Fibroblast of lung (primary cell): ENCODE measurements around the gene DGCR8. TPM values are rescaled to one million over a fixed set of nuclear protein-coding genes. Genes with fewer than 3 reads are reported as not detected.

Experiments used
- DNase-seq, 2 donors: peaks; one replicate each; pipeline versions ENCODE4 v3.0.0 to v3.0.0-alpha.2; 2010; ENCODE audit warnings: low read depth in 2 of 2
- H2AFZ ChIP-seq: 2 replicates; pipeline ENCODE4 v1.5.1; 2012; ENCODE audit warnings: low read length, control low read depth, inconsistent platforms
- H3K27ac ChIP-seq: 2 replicates; pipeline ENCODE4 v1.5.1; 2011; ENCODE audit warnings: low read length, control low read depth; ENCODE audit not compliant: insufficient read depth
- H3K27me3 ChIP-seq: 2 replicates; pipeline ENCODE4 v1.5.1; 2011; ENCODE audit warnings: mild to moderate bottlenecking, low read length; ENCODE audit not compliant: control insufficient read depth, insufficient read depth
- H3K36me3 ChIP-seq: 2 replicates; pipeline ENCODE4 v1.5.1; 2011; ENCODE audit warnings: low read length; ENCODE audit not compliant: control insufficient read depth, insufficient read depth
- H3K4me1 ChIP-seq: 2 replicates; pipeline ENCODE4 v1.5.1; 2011; ENCODE audit warnings: low read length; ENCODE audit not compliant: control insufficient read depth, insufficient read depth; ENCODE audit errors: extremely low read depth
- H3K4me2 ChIP-seq: 2 replicates; pipeline ENCODE4 v1.5.1; 2011; ENCODE audit warnings: low read length, control low read depth; ENCODE audit not compliant: insufficient read depth; ENCODE audit errors: extremely low read depth
- H3K4me3 ChIP-seq, 4 experiments: fragments of 200-600 bp in 1 of 4; sonication (generic) in 1 of 4; replicated peaks in 1 of 4; 2 replicates each; pipeline ENCODE4 v1.5.1; 2011 to 2016; ENCODE audit warnings: low read length in 4 of 4, low read depth in 3 of 4, mild to moderate bottlenecking in 3 of 4, control low read depth in 2 of 4, inconsistent platforms in 1 of 4, mixed read lengths in 1 of 4; ENCODE audit not compliant: insufficient read depth in 1 of 4; ENCODE audit errors: control extremely low read depth in 1 of 4
- H3K79me2 ChIP-seq: 2 replicates; pipeline ENCODE4 v1.5.1; 2012; ENCODE audit warnings: mild to moderate bottlenecking, low read length, inconsistent platforms; ENCODE audit not compliant: control insufficient read depth, insufficient read depth
- H3K9ac ChIP-seq: 2 replicates; pipeline ENCODE4 v1.5.1; 2011; ENCODE audit warnings: mild to moderate bottlenecking, low read length, control low read depth; ENCODE audit not compliant: insufficient read depth
- H3K9me3 ChIP-seq: 2 replicates; pipeline ENCODE4 v1.5.1; 2012; ENCODE audit warnings: low read depth, low read length; ENCODE audit not compliant: control insufficient read depth, insufficient read depth
- H4K20me1 ChIP-seq: 2 replicates; pipeline ENCODE4 v1.5.1; 2011; ENCODE audit warnings: low read length; ENCODE audit not compliant: control insufficient read depth, insufficient read depth; ENCODE audit errors: extremely low read depth
- EZH2 ChIP-seq: IDR thresholded peaks from 2 replicates; pipeline ENCODE4 v1.5.1; 2012; ENCODE audit warnings: low read length, control low read depth, mild to moderate bottlenecking; ENCODE audit errors: missing control alignments
- polyA plus RNA-seq, 2 donors: library from polyadenylated mRNA; depleted of rRNA in 1 of 2; stranded (reverse) in 1 of 2; unstranded in 1 of 2; fragments of >200 nt; gene quantifications; 2 replicates each; pipeline ENCODE4 v1.2.1, GENCODE V29; 2011 to 2012; ENCODE audit warnings: missing spikeins in 1 of 2
- total RNA-seq: library from RNA; depleted of rRNA; stranded (reverse); fragments of >200 nt; gene quantifications from 2 replicates; pipeline ENCODE4 v1.2.1, GENCODE V29; 2014
- TF ChIP-seq, protein P1 (sequence below), 2 donors: IDR thresholded peaks in 1 of 2; conservative IDR thresholded peaks in 1 of 2; 1 replicate in 1 of 2; 2 replicates in 1 of 2; pipeline ENCODE4 v1.5.1; 2011 to 2012; ENCODE audit warnings: low read length in 2 of 2, control low read depth in 1 of 2, inconsistent platforms in 1 of 2, low read depth in 1 of 2, mild to moderate bottlenecking in 1 of 2

Gene DGCR8
- total and polyA plus RNA-seq, 2 donors (not counting 1 experiment from before 2014, with no cell fraction given) = 18.8 to 21.3 TPM

DNA sequence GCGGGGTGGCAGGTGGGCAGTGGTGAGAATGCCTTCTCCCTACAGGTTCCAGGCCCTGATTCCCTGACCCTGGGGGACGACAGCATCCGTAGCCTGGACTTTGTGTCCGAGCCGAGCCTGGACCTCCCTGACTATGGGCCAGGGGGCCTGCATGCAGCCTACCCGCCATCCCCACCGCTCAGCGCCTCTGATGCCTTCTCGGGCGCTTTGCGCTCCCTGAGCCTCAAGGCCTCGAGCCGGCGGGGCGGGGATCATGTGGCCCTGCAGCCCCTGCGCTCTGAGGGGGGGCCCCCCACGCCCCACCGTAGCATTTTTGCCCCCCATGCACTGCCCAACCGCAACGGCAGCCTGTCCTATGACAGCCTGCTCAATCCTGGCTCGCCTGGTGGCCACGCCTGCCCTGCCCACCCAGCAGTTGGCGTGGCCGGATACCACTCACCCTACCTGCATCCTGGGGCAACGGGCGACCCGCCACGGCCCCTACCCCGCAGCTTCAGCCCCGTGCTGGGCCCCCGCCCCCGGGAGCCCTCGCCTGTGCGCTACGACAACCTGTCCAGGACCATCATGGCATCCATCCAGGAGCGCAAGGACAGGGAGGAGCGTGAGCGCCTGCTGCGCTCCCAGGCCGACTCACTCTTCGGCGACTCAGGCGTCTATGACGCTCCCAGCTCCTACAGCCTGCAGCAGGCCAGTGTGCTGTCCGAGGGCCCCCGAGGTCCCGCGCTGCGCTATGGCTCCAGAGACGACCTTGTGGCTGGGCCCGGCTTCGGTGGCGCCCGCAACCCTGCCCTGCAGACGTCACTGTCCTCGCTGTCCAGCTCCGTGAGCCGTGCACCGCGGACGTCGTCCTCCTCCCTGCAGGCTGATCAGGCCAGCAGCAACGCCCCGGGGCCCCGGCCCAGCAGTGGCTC lies 62.9 kb downstream of the DGCR8 start:
- no peak overlapping the region for H3K4me2 ChIP-seq
- no peak for DNase-seq
- H3K4me3 ChIP-seq = no peak overlapping the region
- H3K4me1 ChIP-seq = no peaks in the 10 kb centered on the region
- no peaks in the 10 kb centered on the region for H4K20me1 ChIP-seq
- H3K27ac ChIP-seq = no peak overlapping the region
- peaks cover 8% of the 10 kb centered on the region for H3K79me2 ChIP-seq
- H3K27me3 ChIP-seq = no peaks in the 10 kb centered on the region
- no peak overlapping the region for H2AFZ ChIP-seq
- TF ChIP-seq, protein P1, sequence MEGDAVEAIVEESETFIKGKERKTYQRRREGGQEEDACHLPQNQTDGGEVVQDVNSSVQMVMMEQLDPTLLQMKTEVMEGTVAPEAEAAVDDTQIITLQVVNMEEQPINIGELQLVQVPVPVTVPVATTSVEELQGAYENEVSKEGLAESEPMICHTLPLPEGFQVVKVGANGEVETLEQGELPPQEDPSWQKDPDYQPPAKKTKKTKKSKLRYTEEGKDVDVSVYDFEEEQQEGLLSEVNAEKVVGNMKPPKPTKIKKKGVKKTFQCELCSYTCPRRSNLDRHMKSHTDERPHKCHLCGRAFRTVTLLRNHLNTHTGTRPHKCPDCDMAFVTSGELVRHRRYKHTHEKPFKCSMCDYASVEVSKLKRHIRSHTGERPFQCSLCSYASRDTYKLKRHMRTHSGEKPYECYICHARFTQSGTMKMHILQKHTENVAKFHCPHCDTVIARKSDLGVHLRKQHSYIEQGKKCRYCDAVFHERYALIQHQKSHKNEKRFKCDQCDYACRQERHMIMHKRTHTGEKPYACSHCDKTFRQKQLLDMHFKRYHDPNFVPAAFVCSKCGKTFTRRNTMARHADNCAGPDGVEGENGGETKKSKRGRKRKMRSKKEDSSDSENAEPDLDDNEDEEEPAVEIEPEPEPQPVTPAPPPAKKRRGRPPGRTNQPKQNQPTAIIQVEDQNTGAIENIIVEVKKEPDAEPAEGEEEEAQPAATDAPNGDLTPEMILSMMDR (conservative IDR thresholded peaks at IDR 0.05 in 1 of 2, IDR thresholded peaks at IDR 0.05 in 1 of 2; ENCODE audit: low read depth in 1 of 2, low read length in 2 of 2) = no peak
- TF ChIP-seq EZH2 = no peak
- no peaks in the 10 kb centered on the region for H3K9me3 ChIP-seq
- no peak overlapping the region for H3K9ac ChIP-seq
- peaks cover 18% of the 10 kb centered on the region for H3K36me3 ChIP-seq

- Histone ChIP-seq H3K36me3 (peaks cover 18% of the 10 kb centered on the region), H3K9me3 (no peaks in the 10 kb centered on the region), H2AFZ (no peak overlapping the region), H3K9ac (no peak overlapping the region), H3K4me1 (no peaks in the 10 kb centered on the region), H3K4me3 (no peak overlapping the region), H3K4me2 (no peak overlapping the region), H3K27me3 (no peaks in the 10 kb centered on the region), H4K20me1 (no peaks in the 10 kb centered on the region), H3K27ac (no peak overlapping the region), H3K79me2 (peaks cover 2% of the 10 kb centered on the region)
- DNase-seq = no peak
- no peak for TF ChIP-seq EZH2
- TF ChIP-seq, protein P1 (conservative IDR thresholded peaks at IDR 0.05 in 1 of 2, IDR thresholded peaks at IDR 0.05 in 1 of 2; ENCODE audit: low read depth in 1 of 2, low read length in 2 of 2) = no peak
Observed at GRCh38 chr22:20143883-20144665, 64.0 kb downstream of the DGCR8 start.

DNA sequence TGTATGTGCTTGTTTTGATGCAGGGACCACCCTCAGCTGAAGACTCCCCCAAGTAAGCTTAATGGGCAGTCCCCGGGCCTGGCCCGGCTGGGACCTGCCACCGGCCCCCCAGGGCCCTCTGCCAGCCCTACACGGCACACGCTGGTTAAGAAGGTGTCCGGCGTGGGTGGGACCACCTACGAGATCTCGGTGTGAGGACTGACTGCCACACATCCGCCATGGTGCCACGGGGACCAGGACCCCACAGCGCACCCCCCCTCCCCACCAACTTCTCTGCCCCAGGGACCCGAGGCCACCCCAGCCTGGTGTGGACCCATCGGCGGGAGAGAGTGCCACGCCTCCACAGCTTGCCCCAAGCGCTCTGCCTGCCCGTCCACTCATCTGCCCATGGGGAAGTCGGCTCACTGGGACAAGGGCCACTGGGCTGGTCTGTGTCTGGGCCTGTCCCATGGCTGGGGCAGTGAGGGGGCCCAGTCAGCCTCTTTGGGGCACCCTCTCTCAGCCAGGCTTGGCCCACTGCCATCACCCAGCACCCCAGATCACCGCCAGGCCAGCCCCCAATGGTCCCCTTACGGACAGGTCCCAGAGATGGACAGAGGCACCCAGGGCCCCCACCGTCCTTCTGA lies 65.3 kb downstream of the DGCR8 start:
- no peak overlapping the region for H3K9ac ChIP-seq
- peaks cover 13% of the 10 kb centered on the region for H3K36me3 ChIP-seq
- no peak for DNase-seq
- no peak overlapping the region for H2AFZ ChIP-seq
- no peaks in the 10 kb centered on the region for H3K9me3 ChIP-seq
- H3K27ac ChIP-seq = no peak overlapping the region
- H3K4me2 ChIP-seq = no peak overlapping the region
- no peaks in the 10 kb centered on the region for H3K79me2 ChIP-seq
- no peak for TF ChIP-seq EZH2
- TF ChIP-seq, protein P1 (conservative IDR thresholded peaks at IDR 0.05 in 1 of 2, IDR thresholded peaks at IDR 0.05 in 1 of 2; ENCODE audit: low read depth in 1 of 2, low read length in 2 of 2) = no peak
- H3K27me3 ChIP-seq = no peaks in the 10 kb centered on the region
- no peaks in the 10 kb centered on the region for H4K20me1 ChIP-seq
- no peak overlapping the region for H3K4me3 ChIP-seq
- H3K4me1 ChIP-seq = no peaks in the 10 kb centered on the region
